ENCODE results near the gene ROCK1. TPM values are rescaled to one million over a fixed set of nuclear protein-coding genes. Genes with fewer than 3 reads are reported as not detected.
A peak's percentile ranks its signal among the peaks of the same experiment; 100 is the strongest.

The ROCK1 gene
- total and polyA plus RNA-seq, 9 of the 15 experiments (the other 6 are each of a cell fraction or from before 2014, with no cell fraction given), result 7.4 to 28.6 (median 17.7) TPM

- no peak for TF ChIP-seq ZNF3 (CRISPR knock-in tag; IDR thresholded peaks at IDR 0.05)
- TF ChIP-seq ETV1 (tag; conservative IDR thresholded peaks at IDR 0.05; ENCODE audit: low read depth), result no peak
- peak in 1 of 2 experiments; percentile 23; a peak in 2 of 4 replicates for TF ChIP-seq SIN3A (IDR thresholded peaks at IDR 0.05; ENCODE audit: borderline replicate concordance in 2 of 2, control insufficient read depth in 1 of 2, low read depth in 2 of 2, low read length in 2 of 2)
- peak; percentile 77 for TF ChIP-seq RBFOX2 (IDR thresholded peaks at IDR 0.05; ENCODE audit: low read depth, low read length)
- 0 out of 2 replicates have a peak, but pooled peaks have one; percentile 8 for TF ChIP-seq SMAD4 (CRISPR knock-in tag; conservative IDR thresholded peaks at IDR 0.05)
- TF ChIP-seq ELF2 (CRISPR knock-in tag; IDR thresholded peaks at IDR 0.05), result 0 out of 2 replicates have a peak, but pooled peaks have one; percentile 32
- TF ChIP-seq RBBP5 (IDR thresholded peaks at IDR 0.05; ENCODE audit: borderline replicate concordance, insufficient read depth, low read length, poor library complexity, severe bottlenecking), result peak; percentile 7
- 0 out of 2 replicates have a peak, but pooled peaks have one; percentile 64 for TF ChIP-seq KAT7 (CRISPR knock-in tag; IDR thresholded peaks at IDR 0.05; ENCODE audit: borderline replicate concordance)
- TF ChIP-seq REST (IDR thresholded peaks at IDR 0.05; ENCODE audit: borderline replicate concordance), result peak; percentile 43; the same call in 1 of the 2 replicates
- TF ChIP-seq REST (CRISPR knock-in tag; IDR thresholded peaks at IDR 0.05; ENCODE audit: low read depth), result no peak
- TF ChIP-seq NRF1 (conservative IDR thresholded peaks at IDR 0.05 in 1 of 2, IDR thresholded peaks at IDR 0.05 in 1 of 2), result peak; percentile 86 to 87
- peak in 1 of 2 experiments; percentile 65; a peak in 3 of 4 replicates for TF ChIP-seq MAZ (CRISPR knock-in tag; conservative IDR thresholded peaks at IDR 0.05 in 1 of 2, IDR thresholded peaks at IDR 0.05 in 1 of 2)
- no peak for TF ChIP-seq LEF1 (IDR thresholded peaks at IDR 0.05)
- peak; percentile 32; the same call in 1 of the 2 replicates for TF ChIP-seq ZBTB7A (IDR thresholded peaks at IDR 0.05; ENCODE audit: borderline replicate concordance, control insufficient read depth, low read depth, low read length)
- TF ChIP-seq ZBTB26 (CRISPR knock-in tag; IDR thresholded peaks at IDR 0.05), result no peak
These were observed at the start of gene ROCK1 (continued) for GRCh38 chr18:21111346-21112139.
